A549 treated with RU486 at 1 μM for 4 hours (cell line): ENCODE measurements around the gene EML3. TPM values are rescaled to one million over a fixed set of nuclear protein-coding genes. Genes with fewer than 3 reads are reported as not detected.

ENCODE experiments used
- total RNA-seq: library from RNA; stranded (reverse); fragments of 200-300 nt; extraction: Qiagen RNA extraction; gene quantifications from 5 replicates; pipeline ENCODE4 v1.2.3, GENCODE V29; 2022; ENCODE audit warnings: low read depth

EML3 gene, protein sequence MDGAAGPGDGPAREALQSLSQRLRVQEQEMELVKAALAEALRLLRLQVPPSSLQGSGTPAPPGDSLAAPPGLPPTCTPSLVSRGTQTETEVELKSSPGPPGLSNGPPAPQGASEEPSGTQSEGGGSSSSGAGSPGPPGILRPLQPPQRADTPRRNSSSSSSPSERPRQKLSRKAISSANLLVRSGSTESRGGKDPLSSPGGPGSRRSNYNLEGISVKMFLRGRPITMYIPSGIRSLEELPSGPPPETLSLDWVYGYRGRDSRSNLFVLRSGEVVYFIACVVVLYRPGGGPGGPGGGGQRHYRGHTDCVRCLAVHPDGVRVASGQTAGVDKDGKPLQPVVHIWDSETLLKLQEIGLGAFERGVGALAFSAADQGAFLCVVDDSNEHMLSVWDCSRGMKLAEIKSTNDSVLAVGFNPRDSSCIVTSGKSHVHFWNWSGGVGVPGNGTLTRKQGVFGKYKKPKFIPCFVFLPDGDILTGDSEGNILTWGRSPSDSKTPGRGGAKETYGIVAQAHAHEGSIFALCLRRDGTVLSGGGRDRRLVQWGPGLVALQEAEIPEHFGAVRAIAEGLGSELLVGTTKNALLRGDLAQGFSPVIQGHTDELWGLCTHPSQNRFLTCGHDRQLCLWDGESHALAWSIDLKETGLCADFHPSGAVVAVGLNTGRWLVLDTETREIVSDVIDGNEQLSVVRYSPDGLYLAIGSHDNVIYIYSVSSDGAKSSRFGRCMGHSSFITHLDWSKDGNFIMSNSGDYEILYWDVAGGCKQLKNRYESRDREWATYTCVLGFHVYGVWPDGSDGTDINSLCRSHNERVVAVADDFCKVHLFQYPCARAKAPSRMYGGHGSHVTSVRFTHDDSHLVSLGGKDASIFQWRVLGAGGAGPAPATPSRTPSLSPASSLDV
- total RNA-seq = 15.6 to 28.5 TPM (median 24.4 TPM) in 5 replicates

DNA sequence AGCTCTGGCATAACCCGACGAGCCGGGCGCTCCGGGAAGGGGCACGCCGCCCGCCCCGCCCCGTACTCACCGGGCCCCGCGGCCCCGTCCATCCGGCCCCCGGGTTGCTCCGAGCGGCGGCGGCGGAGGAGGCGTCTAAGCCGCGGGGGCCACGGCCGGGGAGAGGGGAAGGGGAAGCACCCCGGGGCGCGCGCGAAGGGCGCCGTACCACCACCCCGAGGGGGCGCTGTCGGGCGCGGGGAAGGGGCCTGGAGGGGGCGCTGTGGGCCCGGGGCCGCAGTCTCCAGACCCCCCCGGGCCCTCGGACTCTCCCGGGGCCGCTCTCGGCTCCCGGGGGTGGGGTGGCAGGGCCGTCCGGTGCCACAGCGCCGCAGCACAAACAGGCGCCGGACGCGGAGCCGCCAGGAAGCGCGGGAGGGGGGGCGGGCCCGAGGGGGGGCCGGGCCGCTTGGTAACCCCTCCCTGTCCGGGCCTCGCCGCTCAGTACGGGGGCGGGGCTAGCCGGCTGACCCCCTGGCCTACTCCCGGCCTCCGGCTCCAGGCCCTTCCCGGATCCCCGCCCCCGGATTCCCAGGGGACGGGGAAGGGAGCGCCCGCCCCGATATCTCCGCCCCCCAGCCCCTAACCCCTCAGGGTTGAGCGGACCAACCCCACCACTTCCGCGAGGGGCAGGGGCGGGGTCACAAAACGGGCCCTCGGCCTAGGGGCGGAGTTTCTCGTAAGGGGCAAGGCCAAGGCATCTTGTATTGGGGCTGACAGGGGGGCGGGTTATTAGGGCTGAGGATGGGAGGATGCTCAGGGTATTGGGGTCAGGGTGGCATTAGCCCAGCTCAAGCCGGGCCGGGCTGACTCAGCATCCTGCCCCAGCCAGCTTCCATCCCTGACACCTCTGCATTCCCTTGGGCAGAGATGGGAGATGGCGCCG is at the start of gene EML3, which contains the start of gene ROM1:
Gene EML3, minus strand, starts transcription at position 410 of the 925 bp plus-strand sequence. Its CDS starts 318 bp downstream, at position 92.
Gene ROM1, plus strand, starts transcription at position 892 of the 925 bp plus-strand sequence. Its CDS starts 25 bp downstream, at position 917.

DNA sequence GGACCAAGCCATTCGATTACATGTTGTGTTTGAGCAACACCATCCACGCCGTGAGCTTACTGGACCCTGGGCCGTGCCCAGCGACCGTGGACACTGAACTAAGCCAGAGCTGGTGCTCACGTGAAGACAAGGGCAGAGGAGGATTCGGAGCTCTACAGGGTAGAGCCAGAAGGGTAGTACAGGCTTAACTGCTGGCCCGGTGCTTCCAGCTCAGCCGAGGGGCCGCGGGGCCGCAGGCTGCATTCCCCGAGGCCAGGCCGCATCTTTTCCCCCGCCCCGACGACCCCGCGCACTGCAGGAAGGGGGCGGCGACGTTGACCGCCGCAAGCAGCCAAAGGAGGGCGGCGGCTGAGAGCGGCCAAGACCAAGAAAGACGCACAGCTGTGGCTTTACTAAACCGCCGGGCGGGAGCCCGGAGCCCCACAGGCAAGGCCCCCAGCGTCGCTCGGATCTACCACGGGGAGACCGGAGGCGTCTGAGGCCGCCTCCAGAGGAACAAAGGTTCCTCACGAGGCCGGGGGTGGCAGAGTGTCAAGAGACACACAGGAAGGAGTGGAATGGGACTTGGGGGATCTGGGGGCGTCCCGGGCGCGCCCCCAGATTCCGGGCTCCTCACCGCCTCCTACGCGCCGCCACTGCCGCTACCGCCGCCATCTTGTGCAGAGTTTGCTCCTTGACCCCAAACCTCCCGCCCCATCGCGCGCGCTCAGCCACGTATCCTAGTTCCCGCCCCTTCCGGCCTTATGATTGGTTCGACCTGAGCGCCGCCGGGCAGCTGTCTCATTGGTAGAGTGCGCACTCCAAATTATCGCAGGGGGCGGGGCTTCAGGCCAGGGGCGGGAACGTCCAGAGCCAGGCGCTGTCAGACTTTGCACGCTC is 33.6 kb upstream of the EML3 start, which contains the start of gene GANAB:
Gene GANAB, minus strand, starts transcription at position 668 of the 879 bp plus-strand sequence. Its CDS starts 14 bp downstream, at position 654.

GRCh38 chr11:62621567-62622470 is 9.2 kb upstream of the EML3 start, which contains the start of gene B3GAT3:
Gene B3GAT3, minus strand, starts transcription at chr11:62621986. Its CDS starts 39 bp downstream, at chr11:62621947.

DNA sequence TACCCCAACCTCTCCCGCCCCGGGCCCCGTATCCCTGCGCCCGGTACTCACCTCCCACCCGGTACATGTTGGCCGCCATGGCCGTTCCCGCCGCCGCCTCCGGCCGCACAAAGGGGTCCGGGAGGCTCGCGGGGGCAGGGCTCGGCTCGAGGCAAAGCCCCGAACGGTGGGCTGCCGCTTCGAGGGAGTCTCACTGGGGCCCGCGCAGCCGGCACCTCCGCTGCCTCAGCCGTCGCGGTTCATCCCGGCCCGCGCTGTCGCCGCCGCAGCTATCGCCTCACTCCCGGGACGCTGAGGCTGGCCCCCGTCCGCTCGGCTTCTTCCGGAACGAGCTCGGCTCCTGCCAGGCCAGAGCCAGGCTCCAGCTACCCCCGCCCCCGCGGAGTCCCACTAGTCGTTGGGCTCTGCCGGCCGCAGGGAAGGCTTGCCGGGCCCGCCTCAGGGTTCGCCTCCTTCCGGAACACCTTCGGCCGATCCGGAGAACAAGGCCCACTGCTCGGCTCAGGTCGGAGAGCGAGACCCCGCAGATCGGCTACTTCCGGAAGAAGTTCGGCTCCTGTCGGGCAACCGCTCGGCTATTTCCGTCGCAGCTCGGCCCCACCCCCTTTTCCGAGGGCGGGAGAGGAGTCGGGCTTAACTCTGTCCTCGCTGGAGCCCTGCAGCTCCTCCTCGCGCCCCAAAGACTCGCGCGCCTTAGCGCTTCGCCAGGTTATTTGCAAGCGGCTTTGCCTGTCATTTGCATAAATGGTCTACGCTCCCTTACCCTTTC is 11.0 kb downstream of the EML3 start, which contains the start of gene MTA2:
Gene MTA2, minus strand, starts transcription at position 494 of the 769 bp plus-strand sequence. Its CDS starts 415 bp downstream, at position 79.

DNA sequence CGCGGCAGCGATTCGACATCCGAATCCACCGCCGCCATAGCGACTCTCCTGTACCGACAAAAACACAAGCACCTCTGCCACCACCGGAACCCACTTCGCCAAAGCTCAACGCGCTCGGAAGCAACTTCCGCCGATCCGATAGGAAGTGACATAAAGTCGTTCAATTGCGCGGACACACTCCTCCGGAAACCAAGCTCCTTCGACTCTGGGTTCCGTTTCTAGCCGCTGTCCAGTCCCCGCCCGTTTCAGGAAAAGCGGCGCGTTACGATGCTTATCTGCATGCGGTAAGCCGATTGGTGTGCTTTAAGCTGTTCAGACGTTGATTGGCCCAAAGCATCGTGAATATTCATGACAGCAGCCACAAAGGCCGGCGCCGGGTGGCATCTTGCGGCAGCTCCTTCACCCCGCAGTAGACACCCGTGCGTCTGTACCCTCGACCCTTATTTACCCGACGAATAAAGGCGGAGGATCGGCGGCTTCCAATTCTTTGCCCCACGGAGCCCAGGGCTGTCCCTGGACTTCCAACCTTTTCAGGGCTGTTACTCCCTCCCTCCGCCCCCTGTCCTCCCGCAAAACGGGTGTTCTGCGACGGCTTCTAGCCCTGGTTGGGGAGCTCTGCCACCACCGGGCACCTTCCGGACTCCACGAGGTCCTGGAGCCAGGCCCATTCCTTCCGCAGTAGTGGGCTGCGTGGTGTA is 21.0 kb downstream of the EML3 start, which contains the start of gene TUT1:
Gene TUT1, minus strand, starts transcription at position 76 of the 698 bp plus-strand sequence. Its CDS starts 38 bp downstream, at position 38.

DNA sequence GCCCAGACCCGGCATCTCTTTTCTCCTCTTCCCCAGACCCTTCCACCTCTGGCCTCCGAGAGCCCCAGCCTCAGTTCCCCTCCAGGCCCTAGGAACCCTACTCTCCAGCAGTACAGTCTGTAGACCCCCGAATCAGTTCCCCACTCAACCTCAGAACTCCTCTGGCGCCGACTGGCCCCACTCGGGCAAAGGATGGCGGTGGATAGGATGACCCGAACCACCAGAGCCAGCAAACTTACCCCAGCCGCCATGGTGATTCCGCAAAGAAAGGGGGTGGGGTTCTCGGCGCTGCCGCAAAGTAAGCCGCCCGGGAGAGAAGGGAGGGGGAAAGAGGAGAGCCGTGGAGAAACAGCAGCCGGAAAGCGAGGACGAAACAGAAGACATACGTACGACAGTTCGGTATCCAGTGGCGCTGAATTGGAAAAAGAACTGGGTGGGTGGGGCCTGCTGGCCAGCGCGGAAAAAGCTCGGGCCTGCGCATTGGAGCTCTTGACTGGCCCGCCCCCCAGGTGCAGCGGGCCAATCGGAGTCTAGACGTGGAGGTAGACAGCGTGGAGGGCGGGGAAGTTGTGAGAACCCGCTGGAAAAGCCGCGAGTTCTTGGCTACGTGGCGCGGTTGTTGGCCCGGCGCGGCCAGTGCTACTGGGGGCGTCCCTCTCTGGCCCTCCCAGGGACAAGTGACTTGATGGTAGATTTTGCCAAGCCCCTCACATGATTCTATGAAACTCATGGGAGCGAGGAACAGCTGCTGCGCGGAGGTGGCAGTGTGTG is 38.8 kb downstream of the EML3 start, which contains the start of gene EEF1G:
Gene EEF1G, minus strand, starts transcription at position 300 of the 771 bp plus-strand sequence. Its CDS starts 49 bp downstream, at position 251.

Other genes with a start within 250 kb of the EML3 start
- 0.39 TPM in 1 of 5 replicates, not detected in the others for gene SCGB1A1, start 193.7 kb downstream of the EML3 start, total RNA-seq
- 186 to 202 TPM (median 195 TPM) in 5 replicates for gene AHNAK, start 66.0 kb downstream of the EML3 start, total RNA-seq
- 1,853 to 2,125 TPM (median 1,992 TPM) in 5 replicates for gene EEF1G, start 38.9 kb downstream of the EML3 start, total RNA-seq
- 11.5 to 15.8 TPM (median 13.0 TPM) in 5 replicates for gene TUT1, start 21.3 kb downstream of the EML3 start, total RNA-seq
- gene MTA2, start 10.9 kb downstream of the EML3 start, total RNA-seq = 83.9 to 88.1 TPM (median 84.8 TPM) in 5 replicates
- 2.6 to 4.7 TPM (median 3.8 TPM) in 5 replicates for gene ROM1, start 482 bp upstream of the EML3 start, total RNA-seq
- gene B3GAT3, start 9.2 kb upstream of the EML3 start, total RNA-seq = 38.7 to 56.9 TPM (median 51.6 TPM) in 5 replicates
- gene GANAB, start 33.8 kb upstream of the EML3 start, total RNA-seq = 241 to 274 TPM (median 257 TPM) in 5 replicates
- gene INTS5, start 40.5 kb upstream of the EML3 start, total RNA-seq = 15.2 to 22.5 TPM (median 21.2 TPM) in 5 replicates
- gene C11orf98, start 52.4 kb upstream of the EML3 start, total RNA-seq = 130 to 179 TPM (median 143 TPM) in 5 replicates
- 11.1 to 17.8 TPM (median 15.6 TPM) in 5 replicates for gene CSKMT, start 52.5 kb upstream of the EML3 start, total RNA-seq
- 24.4 to 38.3 TPM (median 37.7 TPM) in 5 replicates for gene UQCC3, start 58.9 kb upstream of the EML3 start, total RNA-seq
- 5.0 to 5.5 TPM (median 5.2 TPM) in 5 replicates for gene LBHD1, start 59.5 kb upstream of the EML3 start, total RNA-seq
- 108 to 131 TPM (median 123 TPM) in 5 replicates for gene UBXN1, start 66.3 kb upstream of the EML3 start, total RNA-seq
- gene LRRN4CL, start 76.8 kb upstream of the EML3 start, total RNA-seq = 0.07 to 0.13 TPM (median 0.13 TPM) in 3 of 5 replicates, not detected in the others
- 55.6 to 100 TPM (median 73.5 TPM) in 5 replicates for gene BSCL2, start 94.6 kb upstream of the EML3 start, total RNA-seq
- gene GNG3, start 94.9 kb upstream of the EML3 start, total RNA-seq = not detected in 5 replicates
- 35.2 to 46.4 TPM (median 41.7 TPM) in 5 replicates for gene HNRNPUL2, start 114.7 kb upstream of the EML3 start, total RNA-seq
- gene TTC9C, start 115.7 kb upstream of the EML3 start, total RNA-seq = 29.5 to 36.2 TPM (median 31.1 TPM) in 5 replicates
- gene ZBTB3, start 141.4 kb upstream of the EML3 start, total RNA-seq = 1.6 to 2.6 TPM (median 1.8 TPM) in 5 replicates
- gene POLR2G, start 148.8 kb upstream of the EML3 start, total RNA-seq = 167 to 202 TPM (median 180 TPM) in 5 replicates
- 11.5 to 18.4 TPM (median 15.2 TPM) in 5 replicates for gene TAF6L, start 158.6 kb upstream of the EML3 start, total RNA-seq
- 67.2 to 92.9 TPM (median 90.6 TPM) in 5 replicates for gene TMEM179B, start 174.6 kb upstream of the EML3 start, total RNA-seq
- 18.1 to 30.6 TPM (median 28.2 TPM) in 5 replicates for gene TMEM223, start 179.2 kb upstream of the EML3 start, total RNA-seq
- gene NXF1, start 192.7 kb upstream of the EML3 start, total RNA-seq = 45.5 to 57.5 TPM (median 52.4 TPM) in 5 replicates
- 19.1 to 27.8 TPM (median 25.8 TPM) in 5 replicates for gene STX5, start 219.3 kb upstream of the EML3 start, total RNA-seq
- gene TEX54, start 220.1 kb upstream of the EML3 start, total RNA-seq = not detected in 5 replicates
- gene WDR74, start 226.8 kb upstream of the EML3 start, total RNA-seq = 72.4 to 87.2 TPM (median 85.8 TPM) in 5 replicates